Suprapubic skin (tissue), 3 donors: Measurements from ENCODE around the gene AKIP1.

ENCODE experiments used
- CTCF ChIP-seq, 2 donors: fragments of 200-600 bp in 1 of 2; fragments of 450-650 bp in 1 of 2; sonication (generic) in 1 of 2; IDR thresholded peaks; one replicate each; pipeline ENCODE4 v1.5.1; 2016 to 2019; ENCODE audit warnings: antibody characterized with exemption in 2 of 2, mild to moderate bottlenecking in 1 of 2, moderate library complexity in 1 of 2
- POLR2A ChIP-seq, 2 donors: fragments of 450-650 bp; IDR thresholded peaks; one replicate each; pipeline ENCODE4 v1.6.1; 2017; ENCODE audit warnings: antibody characterized with exemption in 2 of 2, mild to moderate bottlenecking in 2 of 2, moderate library complexity in 2 of 2

- TF ChIP-seq CTCF (IDR thresholded peaks at IDR 0.05), result no peak
- no peak for TF ChIP-seq POLR2A (IDR thresholded peaks at IDR 0.05)
Observed at GRCh38 chr11:8926236-8926635, 15.2 kb downstream of the AKIP1 start.
